Mesenteric fat pad (tissue), 1 donor: ENCODE results near the gene XYLB. TPM values are rescaled to one million over a fixed set of nuclear protein-coding genes. Genes with fewer than 3 reads are reported as not detected.
A peak's percentile ranks its signal among the peaks of the same experiment; 100 is the strongest.
"Not testable (repeated sequence)": the region's sequence is repeated elsewhere in the genome, so short reads cannot be mapped to it uniquely, and the experiment has no call there.

Source experiments
- DNase-seq: peaks from one replicate; pipeline ENCODE4 v3.0.0-alpha.2; 2020; ENCODE audit warnings: low spot score
- total RNA-seq: library from RNA; stranded (reverse); fragmentation: NEBNext Ultra II Directional; extraction: Animal tissue kit (Norgen Biotek cat#: 25700); gene quantifications from one replicate; pipeline ENCODE4 v1.2.1, GENCODE V29; 2021
- donor health status: DM: yes; HTN: yes; CAD: no.

The XYLB gene
- total RNA-seq, 1 donor from 2014 or later = 5.2 TPM

DNA sequence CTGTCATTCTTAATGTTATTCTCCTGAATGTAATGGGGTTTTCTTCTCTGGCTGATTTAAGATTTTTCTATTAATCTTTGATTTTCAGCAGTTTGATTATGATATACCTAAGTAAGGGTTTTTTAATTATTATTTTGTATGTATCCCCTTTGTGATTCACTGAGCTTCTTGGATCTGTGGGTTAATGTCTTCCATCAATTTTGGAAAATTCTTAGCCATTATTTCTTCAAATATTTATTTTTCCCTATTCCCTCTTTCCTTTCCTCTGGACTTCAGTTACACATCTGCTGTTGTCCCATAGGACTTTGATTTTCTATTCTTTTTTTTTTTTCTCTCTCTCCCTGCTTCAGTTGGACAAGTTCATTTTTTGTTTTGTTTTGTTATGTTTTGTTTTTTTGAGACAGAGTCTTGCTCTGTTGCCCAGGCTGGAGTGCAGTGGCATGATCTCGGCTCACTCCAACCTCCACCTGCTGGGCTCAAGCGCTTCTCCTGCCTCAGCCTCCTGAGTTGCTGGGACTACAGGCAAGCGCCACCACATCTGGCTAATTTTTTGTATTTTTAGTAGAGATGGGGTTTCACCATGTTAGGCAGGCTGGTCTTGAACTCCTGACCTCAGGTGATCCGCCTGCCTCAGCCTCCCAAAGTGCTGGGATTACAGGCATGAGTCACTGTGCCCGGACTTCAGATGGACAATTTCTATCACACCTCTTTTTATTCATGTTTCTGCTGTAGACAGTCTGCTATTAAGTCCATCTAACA lies 40.6 kb downstream of the XYLB start:
- DNase-seq = peak; percentile 11

DNA sequence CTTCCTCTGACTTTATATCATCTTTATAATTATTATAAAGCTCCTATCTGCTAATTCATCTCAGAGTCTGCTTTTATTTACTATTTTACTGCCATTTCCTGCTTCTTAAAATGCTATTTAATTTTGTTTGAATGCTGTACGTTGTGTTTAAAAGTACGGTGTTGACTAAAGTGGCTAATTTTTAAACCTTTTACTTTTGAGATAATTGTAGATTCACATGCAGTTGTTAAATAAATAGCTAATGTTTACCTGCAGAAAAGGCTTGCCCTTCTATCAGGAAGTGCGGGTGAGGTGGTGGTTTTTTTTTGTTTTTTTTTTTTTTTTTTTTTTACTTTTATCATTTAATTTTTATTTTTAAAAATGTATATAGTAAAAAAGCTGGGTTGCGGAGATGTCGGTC lies 41.3 kb downstream of the XYLB start:
- no peak for DNase-seq

DNA sequence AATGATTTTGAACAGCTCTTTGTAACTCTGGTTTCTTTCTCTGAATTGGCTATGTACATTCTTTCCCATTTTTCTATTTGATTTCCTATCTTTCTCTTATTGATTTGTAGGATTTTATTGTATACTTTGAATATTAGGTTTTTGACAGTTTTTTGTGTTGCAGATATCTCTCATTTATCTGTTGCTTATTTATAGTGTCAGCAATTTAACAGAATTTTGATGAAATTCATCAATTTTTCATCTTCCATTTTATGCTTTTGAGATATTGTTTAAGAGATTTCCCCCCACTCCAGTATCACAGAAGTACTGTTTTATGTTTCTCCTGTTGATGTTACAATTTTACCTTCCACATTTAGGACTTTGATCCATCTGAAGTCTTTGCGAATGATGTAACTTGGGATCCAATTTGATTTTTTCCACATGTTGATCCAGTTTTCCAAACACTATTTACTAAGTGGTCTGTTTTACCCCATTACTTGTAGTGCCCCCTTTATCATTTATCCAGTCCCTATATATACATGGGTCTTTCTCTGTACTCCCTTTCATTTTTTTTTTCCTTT lies 46.1 kb downstream of the XYLB start:
- DNase-seq = no peak

- DNase-seq = peak; percentile 64
Observed at GRCh38 chr3:38396239-38396638, 49.7 kb downstream of the XYLB start.

DNA sequence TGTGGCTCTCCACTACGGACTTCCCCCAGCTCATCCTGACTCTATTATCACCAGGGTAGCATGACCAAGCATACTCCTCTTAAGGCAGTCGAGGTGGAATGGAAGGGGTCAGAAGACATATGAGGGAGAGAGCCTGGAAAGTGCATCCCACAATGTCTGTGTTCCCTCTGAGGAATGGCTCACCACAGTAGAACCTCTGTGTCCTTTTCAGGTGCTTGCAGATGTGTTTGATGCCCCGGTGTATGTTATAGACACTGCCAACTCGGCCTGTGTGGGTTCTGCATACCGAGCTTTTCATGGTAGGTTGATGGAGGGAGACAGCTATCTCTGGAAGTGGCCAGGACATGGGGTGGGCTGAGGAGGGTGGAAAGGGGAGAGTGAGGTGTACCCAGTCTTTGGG lies 50.3 kb downstream of the XYLB start:
- DNase-seq = peak; percentile 22

DNA sequence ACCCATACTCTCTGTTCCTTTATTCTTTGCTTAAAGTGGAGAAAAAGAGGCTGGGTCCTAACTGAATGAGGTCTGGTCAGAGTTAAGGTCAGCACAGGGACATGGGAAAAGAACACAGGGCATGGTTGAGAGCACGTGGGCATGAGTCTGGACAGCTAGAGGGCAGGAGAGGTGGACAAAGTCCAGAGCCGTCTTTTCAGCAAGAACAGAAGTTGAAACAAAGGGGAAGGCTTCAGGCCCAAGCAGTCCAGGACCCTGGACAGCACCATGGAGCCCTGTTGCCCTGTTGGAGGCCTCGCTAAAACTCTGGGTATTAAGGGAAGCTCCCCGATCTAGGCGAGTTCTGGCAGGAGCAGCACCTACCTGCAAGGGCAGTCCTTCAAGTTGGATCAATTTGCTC lies 50.7 kb downstream of the XYLB start:
- no peak for DNase-seq

- peak; percentile 64 for DNase-seq
Observed at GRCh38 chr3:38401246-38401962, 54.8 kb downstream of the XYLB start.

GRCh38 chr3:38404286-38404685 lies 57.7 kb downstream of the XYLB start:
- no peak for DNase-seq

- no peak for DNase-seq
Observed at GRCh38 chr3:38411591-38411990, 65.0 kb downstream of the XYLB start.

- DNase-seq = not testable (repeated sequence)
Observed at GRCh38 chr3:38420758-38421157, 74.2 kb downstream of the XYLB start.

DNA sequence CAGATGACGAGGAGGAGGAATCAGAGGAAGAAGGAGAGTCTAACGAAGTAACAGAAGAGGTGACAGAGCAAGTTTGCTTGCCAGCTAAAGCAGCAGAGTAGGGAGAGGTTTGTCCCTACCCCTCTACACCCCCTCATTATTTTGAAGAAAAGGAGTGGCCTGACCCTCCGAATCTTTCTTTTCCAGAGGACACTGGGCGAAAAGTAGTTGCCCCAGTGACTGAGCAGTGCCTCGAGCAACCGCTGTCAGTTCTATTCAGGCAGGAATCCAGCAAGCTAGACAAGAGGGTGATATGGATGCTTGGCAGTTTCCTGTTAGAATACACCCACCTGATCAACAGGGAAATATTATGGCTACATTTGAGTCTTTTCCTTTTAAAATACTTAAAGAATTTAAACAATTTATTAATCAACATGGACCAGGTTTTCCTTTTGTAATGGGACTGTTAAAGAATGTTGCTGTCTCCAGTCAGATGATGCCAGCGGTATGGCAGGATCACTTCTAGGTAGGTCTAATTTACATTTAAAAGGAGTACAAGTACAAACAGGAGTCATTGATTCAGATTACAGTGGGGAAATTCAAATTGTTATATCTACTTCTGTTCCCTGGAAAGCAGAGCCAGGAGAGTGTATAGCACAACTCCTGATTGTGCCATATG lies 75.2 kb downstream of the XYLB start:
- DNase-seq = no peak

DNA sequence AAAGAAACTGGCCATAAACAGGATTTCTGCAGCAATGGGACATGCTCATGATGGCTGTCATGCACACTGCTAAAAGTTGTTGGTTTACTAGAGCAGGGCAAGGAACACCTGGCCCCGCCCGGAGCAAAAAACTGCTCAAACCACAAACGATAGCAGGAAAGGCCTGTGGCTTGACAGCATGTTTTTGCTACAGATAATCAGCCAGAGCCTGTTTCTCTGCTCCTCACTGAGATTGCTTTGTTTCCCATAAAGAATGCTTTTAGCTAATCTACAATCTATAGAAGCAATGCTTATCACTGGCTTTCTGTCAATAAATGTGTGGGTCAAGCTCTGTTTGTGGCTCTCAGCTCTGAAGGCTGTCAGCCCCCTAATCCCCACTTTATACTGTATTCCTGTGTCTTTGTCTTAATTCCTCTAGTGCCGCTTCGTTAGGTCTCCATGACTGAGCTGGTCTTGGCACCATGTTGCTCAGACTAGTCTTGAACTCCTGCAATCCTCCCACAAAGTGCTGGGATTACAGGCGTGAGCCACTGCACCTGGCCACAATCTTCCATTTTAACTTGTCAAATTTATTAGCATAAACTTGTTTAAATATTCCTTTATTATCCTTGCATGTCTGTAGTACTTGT lies 80.3 kb downstream of the XYLB start:
- not testable (repeated sequence) for DNase-seq

GRCh38 chr3:38432871-38433658 lies 86.5 kb downstream of the XYLB start:
- not testable (repeated sequence) for DNase-seq

GRCh38 chr3:38433661-38434060 lies 87.1 kb downstream of the XYLB start:
- DNase-seq = not testable (repeated sequence)

- not testable (repeated sequence) for DNase-seq
Observed at GRCh38 chr3:38438436-38439069, 92.0 kb downstream of the XYLB start.

- not testable (repeated sequence) for DNase-seq
Observed at GRCh38 chr3:38443205-38443604, 96.6 kb downstream of the XYLB start.

DNA sequence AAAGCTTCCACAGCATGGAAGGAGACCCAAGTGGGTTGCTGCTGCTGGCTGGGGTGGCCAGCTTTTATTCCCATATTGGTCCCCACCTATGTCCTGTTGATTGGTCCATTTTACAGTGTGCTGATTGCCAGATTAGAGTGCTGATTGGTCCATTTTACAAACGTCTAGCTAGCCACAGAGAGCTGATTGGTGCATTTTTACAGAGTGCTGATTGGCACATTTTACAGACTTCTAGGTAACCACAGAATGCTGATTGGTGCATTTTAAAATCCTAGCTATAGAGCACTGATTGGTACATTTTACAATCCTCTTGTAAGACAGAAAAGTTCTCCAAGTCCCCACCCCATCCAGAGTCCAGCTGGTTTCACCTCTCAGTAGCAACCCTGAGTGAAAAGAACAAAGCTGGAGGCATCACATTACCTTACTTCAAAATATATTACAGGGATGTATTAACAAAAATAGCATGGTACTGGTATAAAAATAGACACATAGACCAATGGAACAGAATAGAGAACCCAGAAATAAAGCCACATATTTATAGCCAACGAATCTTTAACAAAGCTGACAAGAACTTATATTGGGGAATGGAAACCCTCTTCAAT lies 99.6 kb downstream of the XYLB start:
- DNase-seq = no peak

- DNase-seq = no peak
Observed at GRCh38 chr3:38446812-38447211, 100.2 kb downstream of the XYLB start.

GRCh38 chr3:38450853-38451252 lies 104.3 kb downstream of the XYLB start:
- no peak for DNase-seq
